B cell (primary cell): ENCODE results near the gene S100A1. TPM values are rescaled to one million over a fixed set of nuclear protein-coding genes. Genes with fewer than 3 reads are reported as not detected.

Experiments used
- ATAC-seq: fragments of 200-7000 bp; cut with Tn5 transposase; one replicate; pipeline ENCODE4 v1.10.0; 2021; ENCODE audit warnings: low read depth, mild to moderate bottlenecking, moderate number of reproducible peaks, moderate library complexity
- CTCF ChIA-PET: fragments of 350-600 bp; sonication (Branson Sonifier 250); formaldehyde crosslinking; loops from one replicate; lab custom pipeline; 2021; ENCODE audit warnings: antibody characterized with exemption, inconsistent platforms; lab: Charles Lee
- POLR2A ChIA-PET: fragments of 350-600 bp; sonication (Branson Sonifier 250); formaldehyde crosslinking; loops from one replicate; lab custom pipeline; 2021; ENCODE audit warnings: antibody characterized with exemption; lab: Charles Lee
- DNase-seq: peaks from one replicate; pipeline ENCODE4 v3.0.0; 2013
- H2AFZ ChIP-seq: 2 replicates; pipeline ENCODE4 v1.6.1; 2012; ENCODE audit warnings: mild to moderate bottlenecking, low read depth, low read length; ENCODE audit not compliant: insufficient read depth, poor library complexity, severe bottlenecking
- H3K27ac ChIP-seq, 2 donors: 1 replicate in 1 of 2; 2 replicates in 1 of 2; pipeline ENCODE4 v1.5.1; 2012 to 2013; ENCODE audit warnings: low read length in 2 of 2, mild to moderate bottlenecking in 2 of 2, moderate library complexity in 1 of 2
- H3K27me3 ChIP-seq, 4 experiments: fragments of 200-600 bp in 1 of 4; sonication (generic) in 1 of 4; replicated peaks in 1 of 4; 1 replicate in 2 of 4; 2 replicates in 2 of 4; pipeline versions ENCODE4 v1.6.1 to v1.7.0; 2013 to 2016; ENCODE audit warnings: low read length in 3 of 4, mild to moderate bottlenecking in 2 of 4, mixed read lengths in 1 of 4, moderate library complexity in 1 of 4; ENCODE audit not compliant: insufficient read depth in 4 of 4, control insufficient read depth in 3 of 4; ENCODE audit errors: control extremely low read depth in 1 of 4
- H3K36me3 ChIP-seq, 2 experiments: replicated peaks in 1 of 2; 1 replicate in 1 of 2; 2 replicates in 1 of 2; pipeline versions ENCODE4 v1.6.1 to v1.7.1; 2013; ENCODE audit warnings: low read length in 1 of 2; ENCODE audit not compliant: insufficient read depth in 2 of 2, control insufficient read depth in 1 of 2; ENCODE audit errors: control extremely low read depth in 1 of 2, extremely low read depth in 1 of 2
- H3K4me1 ChIP-seq, 2 donors: fragments of 200-600 bp in 1 of 2; sonication (generic) in 1 of 2; 1 replicate in 1 of 2; 2 replicates in 1 of 2; pipeline versions ENCODE4 v1.5.1 to v1.6.1; 2013 to 2017; ENCODE audit warnings: low read length in 2 of 2; ENCODE audit not compliant: control insufficient read depth in 2 of 2, insufficient read depth in 2 of 2
- H3K4me2 ChIP-seq: replicated peaks from 2 replicates; pipeline ENCODE3; 2012; ENCODE audit warnings: mild to moderate bottlenecking, low read depth, low read length; ENCODE audit not compliant: poor library complexity, severe bottlenecking
- H3K4me3 ChIP-seq, 5 experiments: fragments of 200-600 bp in 1 of 5; sonication (generic) in 1 of 5; 1 replicate in 3 of 5; 2 replicates in 2 of 5; pipeline versions ENCODE4 v1.5.1 to v1.7.0; 2011 to 2016; ENCODE audit warnings: low read length in 4 of 5, mild to moderate bottlenecking in 4 of 5, low read depth in 2 of 5, control low read depth in 1 of 5, moderate library complexity in 1 of 5; ENCODE audit not compliant: insufficient read depth in 1 of 5; ENCODE audit errors: control extremely low read depth in 1 of 5, extremely low read depth in 1 of 5
- H3K79me2 ChIP-seq: fragments of 200-600 bp; sonication (generic); one replicate; pipeline ENCODE4 v1.6.0; 2016; ENCODE audit warnings: low read length; ENCODE audit not compliant: control insufficient read depth, insufficient read depth
- H3K9ac ChIP-seq: fragments of 200-600 bp; sonication (generic); 2 replicates; pipeline ENCODE4 v1.6.1; 2017; ENCODE audit warnings: mild to moderate bottlenecking, low read length, moderate library complexity
- H3K9me3 ChIP-seq, 3 donors: one replicate each; pipeline versions ENCODE4 v1.6.1 to v1.7.1; 2013; ENCODE audit warnings: low read length in 2 of 3; ENCODE audit not compliant: control insufficient read depth in 2 of 3, insufficient read depth in 1 of 3; ENCODE audit errors: control extremely low read depth in 1 of 3
- H4K20me1 ChIP-seq: 2 replicates; pipeline ENCODE4 v1.6.0; 2012; ENCODE audit warnings: mild to moderate bottlenecking, low read length; ENCODE audit not compliant: insufficient read depth, control insufficient read depth, poor library complexity, severe bottlenecking
- H3K27ac Mint-ChIP-seq: one replicate; pipeline ENCODE4 v1.8.0; 2021; ENCODE audit warnings: mixed read lengths
- H3K27me3 Mint-ChIP-seq: one replicate; pipeline ENCODE4 v1.8.0; 2021; ENCODE audit warnings: mixed read lengths
- H3K4me1 Mint-ChIP-seq: one replicate; pipeline ENCODE4 v1.8.0; 2021; ENCODE audit warnings: mixed read lengths
- H3K4me3 Mint-ChIP-seq: one replicate; pipeline ENCODE4 v1.8.0; 2021; ENCODE audit warnings: mixed read lengths
- H3K9me3 Mint-ChIP-seq: one replicate; pipeline ENCODE4 v1.8.0; 2022; ENCODE audit warnings: mixed read lengths; ENCODE audit not compliant: insufficient read depth
- CTCF ChIP-seq: fragments of 200-600 bp; IDR thresholded peaks from one replicate; pipeline ENCODE4 v1.8.0; 2022; ENCODE audit warnings: antibody characterized with exemption, mild to moderate bottlenecking
- EZH2 ChIP-seq: IDR thresholded peaks from 2 replicates; pipeline ENCODE4 v1.6.1; 2012; ENCODE audit warnings: borderline replicate concordance, low read depth, mild to moderate bottlenecking, moderate library complexity, low read length; ENCODE audit not compliant: insufficient read depth, poor library complexity, severe bottlenecking
- WGBS: methylation state at CpG from one replicate; pipeline ENCODE4 v1.1.5; 2013; ENCODE audit warnings: missing lambda C conversion rate; ENCODE audit not compliant: insufficient coverage; 5-methylcytosine and 5-hydroxymethylcytosine counted together
- intact Hi-C: fragments of 100-400 bp; cut with micrococcal nuclease; formaldehyde crosslinking; loops from one replicate; pipeline ENCODE4 v1.10.0; 2022
- polyA plus RNA-seq: library from polyadenylated mRNA; depleted of rRNA; stranded (reverse); fragments of >200 nt; gene quantifications from 2 replicates; pipeline ENCODE4 v1.2.3, GENCODE V29; 2012
- total RNA-seq, 2 donors: library from RNA; stranded (reverse); fragments of 120-200 nt in 1 of 2; gene quantifications; 1 replicate in 1 of 2; 2 replicates in 1 of 2; pipeline versions ENCODE4 v1.2.3 to v1.2.4, GENCODE V29; 2013 to 2022

Gene S100A1
- total and polyA plus RNA-seq, 2 donors (not counting 1 experiment from before 2014, with no cell fraction given) = not detected

GRCh38 chr1:153623101-153623500, 5.1 kb upstream of the S100A1 start:
- Histone ChIP-seq H3K79me2 (no peaks in the 10 kb centered on the region), H3K4me3 (no peak overlapping the region), H3K4me1 (peaks cover 9 to 18% of the 10 kb centered on the region in 2 donors), H3K36me3 (no peaks in the 10 kb centered on the region), H3K4me2 (no peak overlapping the region), H3K27me3 (peaks cover 0 to 4% (median 0%) of the 10 kb centered on the region in 4 experiments), H2AFZ (no peak overlapping the region), H4K20me1 (no peaks in the 10 kb centered on the region), H3K9me3 (no peaks in the 10 kb centered on the region), H3K9ac (no peak overlapping the region), H3K27ac (no peak overlapping the region)
- peaks cover 16% of the 10 kb centered on the region for H3K4me1 Mint-ChIP-seq
- WGBS = 76% methylated on average over 7 of the region's 7 CpGs
- no peak for TF ChIP-seq EZH2
- no peak for TF ChIP-seq CTCF
- POLR2A ChIA-PET = interaction anchor here (1.7 kb wide), 1 partner anchor 11 kb away, joined by 7 read pairs; the partner anchor contains the start of gene CHTOP
- ATAC-seq = no peak
- H3K27ac Mint-ChIP-seq = no peak overlapping the region
- no peak overlapping the region for H3K4me3 Mint-ChIP-seq
- H3K9me3 Mint-ChIP-seq = no peaks in the 10 kb centered on the region
- H3K27me3 Mint-ChIP-seq = no peaks in the 10 kb centered on the region
- CTCF ChIA-PET = interaction anchor here (0.6 to 0.7 kb wide), 2 partner anchors 21 to 903 kb away, joined by 3 read pairs; no protein-coding TSS in a partner anchor
- DNase-seq = no peak
- intact Hi-C loops = no loop called here

- H3K79me2 ChIP-seq = no peaks in the 10 kb centered on the region
- Mint-ChIP-seq H3K27ac (no peak overlapping the region), H3K4me3 (no peak overlapping the region), H3K4me1 (peaks cover 18% of the 10 kb centered on the region), H3K9me3 (no peaks in the 10 kb centered on the region), H3K27me3 (no peaks in the 10 kb centered on the region)
- ChIA-PET CTCF (interaction anchor here (0.9 to 1.0 kb wide), 2 partner anchors 12 to 26 kb away, joined by 3 read pairs; no protein-coding TSS in a partner anchor), POLR2A (no interaction called here)
- H3K36me3 ChIP-seq = no peaks in the 10 kb centered on the region
- peaks cover 9 to 26% of the 10 kb centered on the region in 2 donors for H3K4me1 ChIP-seq
- no peak overlapping the region for H3K27ac ChIP-seq
- H3K4me2 ChIP-seq = no peak overlapping the region
- DNase-seq (no peak), ATAC-seq (no peak)
- H4K20me1 ChIP-seq = no peaks in the 10 kb centered on the region
- peaks cover 0 to 4% (median 0%) of the 10 kb centered on the region in 4 experiments for H3K27me3 ChIP-seq
- H2AFZ ChIP-seq = no peak overlapping the region
- WGBS = 95% methylated on average over 10 of the region's 10 CpGs
- intact Hi-C loops = no loop called here
- H3K9me3 ChIP-seq = no peaks in the 10 kb centered on the region
- no peak overlapping the region for H3K9ac ChIP-seq
- H3K4me3 ChIP-seq = no peak overlapping the region
- TF ChIP-seq CTCF (no peak), EZH2 (no peak)
These were observed 3.1 kb upstream of the S100A1 start for GRCh38 chr1:153624965-153625611.
